GM21390 (cell line): ENCODE results near the gene RPS28.
A peak's percentile ranks its signal among the peaks of the same experiment; 100 is the strongest.
"Not testable (repeated sequence)": the region's sequence is repeated elsewhere in the genome, so short reads cannot be mapped to it uniquely, and the experiment has no call there.

ENCODE experiments used
- ATAC-seq: cut with Tn5 transposase; IDR thresholded peaks from one replicate; pipeline ENCODE4 v1.9.1; 2021; ENCODE audit not compliant: unreplicated experiment

Gene RPS28

DNA sequence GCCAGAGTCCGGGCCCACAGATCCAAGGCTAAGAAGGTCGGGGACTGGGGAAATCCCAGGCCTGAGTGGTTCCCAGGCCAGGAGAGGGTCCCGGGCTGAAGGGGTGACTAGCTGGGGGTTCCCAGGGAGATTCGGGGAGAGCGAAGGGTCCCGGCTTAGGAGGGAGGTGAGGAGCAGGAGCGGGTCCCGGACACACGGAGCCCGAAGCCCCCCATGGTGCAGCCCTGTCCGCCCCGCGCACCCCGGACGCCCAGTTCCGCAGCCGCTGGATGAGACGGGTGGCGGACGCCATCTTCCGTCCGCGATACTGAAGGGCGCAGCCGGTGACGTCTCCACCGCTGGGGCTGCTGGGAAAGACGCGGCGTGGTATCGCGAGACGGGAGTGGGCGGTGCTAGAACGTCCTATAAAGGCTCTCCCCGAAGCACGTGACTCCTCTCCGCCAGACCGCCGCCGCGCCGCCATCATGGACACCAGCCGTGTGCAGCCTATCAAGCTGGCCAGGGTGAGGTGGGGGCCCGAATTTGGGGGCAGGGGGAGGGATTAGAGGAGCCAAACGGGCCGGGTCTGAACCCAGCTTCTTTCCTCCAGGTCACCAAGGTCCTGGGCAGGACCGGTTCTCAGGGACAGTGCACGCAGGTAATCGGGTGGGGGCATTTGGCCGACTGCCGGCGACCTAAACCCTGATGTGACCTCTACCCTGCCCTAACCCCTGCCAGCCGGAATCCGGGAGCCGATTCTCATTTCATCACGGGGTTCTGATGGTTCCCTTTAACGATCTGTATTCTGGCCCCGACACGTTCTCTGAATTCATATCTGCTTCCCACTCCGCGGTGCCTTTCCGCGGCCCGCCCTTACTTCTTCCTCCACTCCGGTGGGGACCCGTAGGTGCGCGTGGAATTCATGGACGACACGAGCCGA lies at the start of gene RPS28, which contains the start of gene NDUFA7:
TSS of gene RPS28 (plus strand) at position 430 of the 919 bp plus-strand sequence. CDS start at position 465, 35 bp downstream.
TSS of gene NDUFA7 (minus strand) at position 309 of the 919 bp plus-strand sequence. CDS start at position 292, 17 bp downstream.
- ATAC-seq, result peak; percentile 86

DNA sequence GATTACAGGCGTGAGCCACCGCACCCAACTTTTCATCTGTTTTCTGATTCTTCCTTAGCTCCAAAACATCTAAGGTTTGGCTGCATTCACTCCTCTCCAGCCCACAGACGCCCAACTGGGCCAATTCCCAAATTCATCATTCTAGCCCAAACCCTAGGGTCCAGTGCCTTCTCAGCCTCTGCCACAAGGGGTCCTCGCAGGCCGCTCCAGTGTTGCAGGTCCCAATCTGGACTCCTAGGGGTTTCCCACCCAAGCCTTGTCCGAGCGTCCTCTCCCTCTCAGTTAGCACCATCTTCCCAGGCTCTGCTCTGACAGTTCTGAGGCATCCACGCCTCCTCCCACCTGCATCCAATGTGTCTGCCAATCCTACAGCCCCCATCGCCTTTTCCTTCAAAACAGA lies 44.8 kb upstream of the RPS28 start:
- not testable (repeated sequence) for ATAC-seq

DNA sequence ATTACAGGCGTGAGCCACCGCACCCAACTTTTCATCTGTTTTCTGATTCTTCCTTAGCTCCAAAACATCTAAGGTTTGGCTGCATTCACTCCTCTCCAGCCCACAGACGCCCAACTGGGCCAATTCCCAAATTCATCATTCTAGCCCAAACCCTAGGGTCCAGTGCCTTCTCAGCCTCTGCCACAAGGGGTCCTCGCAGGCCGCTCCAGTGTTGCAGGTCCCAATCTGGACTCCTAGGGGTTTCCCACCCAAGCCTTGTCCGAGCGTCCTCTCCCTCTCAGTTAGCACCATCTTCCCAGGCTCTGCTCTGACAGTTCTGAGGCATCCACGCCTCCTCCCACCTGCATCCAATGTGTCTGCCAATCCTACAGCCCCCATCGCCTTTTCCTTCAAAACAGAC lies 30.0 kb upstream of the RPS28 start:
- ATAC-seq, result not testable (repeated sequence)

DNA sequence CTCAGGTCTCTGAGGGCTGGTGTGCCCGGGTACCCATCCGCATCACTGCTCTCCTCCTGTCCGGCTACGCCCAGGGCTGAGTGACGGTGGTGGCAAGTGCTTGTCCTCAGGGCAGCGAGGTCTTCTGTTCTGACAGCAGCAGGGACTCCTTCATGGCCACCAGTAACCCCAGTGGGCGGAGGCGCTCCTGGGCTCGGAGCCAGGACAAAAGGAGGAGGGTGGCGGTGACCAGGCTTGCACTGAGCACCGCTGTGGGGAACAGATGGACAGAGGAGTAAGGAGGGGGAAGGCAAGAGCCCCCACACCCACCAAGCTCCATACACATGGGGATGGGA lies 19.0 kb upstream of the RPS28 start:
- no peak for ATAC-seq

DNA sequence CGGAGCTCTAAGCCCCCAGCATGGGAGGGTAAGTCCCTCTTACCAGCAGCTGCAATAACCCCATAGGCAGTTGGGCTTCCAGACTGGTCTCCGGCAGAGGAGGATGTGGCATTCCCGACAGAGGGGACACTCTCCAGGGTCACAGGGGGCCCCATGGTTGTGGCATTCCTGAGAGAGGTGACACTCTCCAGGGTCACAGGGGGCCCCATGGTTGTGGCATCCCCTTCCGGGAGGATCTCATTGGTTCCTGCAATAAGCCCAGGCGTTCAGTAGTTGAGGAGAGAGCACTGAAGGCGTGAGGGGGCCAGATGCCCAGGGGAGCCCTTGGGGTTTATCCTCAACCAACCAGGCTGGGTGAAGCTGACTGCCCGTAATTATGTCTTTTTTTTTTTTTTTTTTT lies 18.6 kb upstream of the RPS28 start:
- no peak for ATAC-seq

DNA sequence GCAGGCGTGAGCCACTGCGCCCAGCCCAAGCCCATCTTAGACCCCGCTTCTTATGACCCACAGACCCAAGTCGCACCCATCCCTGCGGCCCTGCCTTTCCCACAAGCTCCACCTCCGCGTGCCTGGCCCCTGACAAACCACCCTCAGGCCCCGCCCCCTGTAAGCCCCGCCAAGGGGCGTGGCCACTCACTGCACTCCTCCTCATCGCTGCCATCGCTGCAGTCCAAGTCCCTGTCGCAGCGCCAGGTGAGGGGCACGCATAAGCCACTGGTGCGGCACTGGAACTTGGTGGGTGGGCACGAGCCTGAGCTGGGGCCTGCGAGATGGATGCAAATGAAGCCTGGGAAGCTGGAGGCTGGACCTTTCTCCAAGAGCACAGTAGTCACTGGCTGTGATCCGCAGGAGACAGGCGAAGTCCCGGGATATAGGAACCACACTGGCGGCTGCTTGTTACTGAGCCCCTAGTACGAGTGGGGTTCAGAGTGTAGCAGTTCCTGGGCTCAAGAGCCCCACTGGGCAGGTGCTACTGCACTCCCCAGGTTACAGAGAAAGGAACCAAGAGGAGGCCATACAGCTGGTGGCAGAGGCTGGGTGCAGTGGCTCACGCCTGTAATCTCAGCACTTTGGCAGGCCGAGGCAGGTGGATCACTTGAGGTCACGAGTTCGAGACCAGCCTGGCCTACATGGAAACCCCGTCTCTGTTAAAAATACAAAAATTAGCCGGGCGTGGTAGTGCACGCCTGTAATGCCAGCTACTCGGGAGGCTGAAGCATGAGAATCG lies 16.3 kb upstream of the RPS28 start:
- ATAC-seq, result no peak

DNA sequence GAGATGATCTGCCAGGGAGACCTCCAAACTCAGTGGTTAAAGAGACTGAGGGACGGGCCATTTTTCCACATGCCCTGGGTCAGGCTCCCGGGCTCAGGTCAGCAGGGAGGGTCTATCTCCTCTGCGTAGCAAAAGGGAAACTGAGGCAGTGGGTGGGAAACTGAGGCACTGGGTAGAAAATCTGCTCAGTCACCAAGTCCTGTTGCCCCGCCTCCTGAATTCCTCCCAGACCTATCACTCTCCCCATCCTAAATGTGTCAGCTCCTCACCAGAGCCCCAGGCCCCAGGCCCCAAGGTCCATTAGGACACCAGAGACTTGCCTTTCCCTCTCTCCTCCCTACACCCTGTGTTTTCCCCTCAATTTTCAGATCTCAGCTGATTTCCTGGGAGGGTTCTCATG lies 15.5 kb upstream of the RPS28 start:
- no peak for ATAC-seq

DNA sequence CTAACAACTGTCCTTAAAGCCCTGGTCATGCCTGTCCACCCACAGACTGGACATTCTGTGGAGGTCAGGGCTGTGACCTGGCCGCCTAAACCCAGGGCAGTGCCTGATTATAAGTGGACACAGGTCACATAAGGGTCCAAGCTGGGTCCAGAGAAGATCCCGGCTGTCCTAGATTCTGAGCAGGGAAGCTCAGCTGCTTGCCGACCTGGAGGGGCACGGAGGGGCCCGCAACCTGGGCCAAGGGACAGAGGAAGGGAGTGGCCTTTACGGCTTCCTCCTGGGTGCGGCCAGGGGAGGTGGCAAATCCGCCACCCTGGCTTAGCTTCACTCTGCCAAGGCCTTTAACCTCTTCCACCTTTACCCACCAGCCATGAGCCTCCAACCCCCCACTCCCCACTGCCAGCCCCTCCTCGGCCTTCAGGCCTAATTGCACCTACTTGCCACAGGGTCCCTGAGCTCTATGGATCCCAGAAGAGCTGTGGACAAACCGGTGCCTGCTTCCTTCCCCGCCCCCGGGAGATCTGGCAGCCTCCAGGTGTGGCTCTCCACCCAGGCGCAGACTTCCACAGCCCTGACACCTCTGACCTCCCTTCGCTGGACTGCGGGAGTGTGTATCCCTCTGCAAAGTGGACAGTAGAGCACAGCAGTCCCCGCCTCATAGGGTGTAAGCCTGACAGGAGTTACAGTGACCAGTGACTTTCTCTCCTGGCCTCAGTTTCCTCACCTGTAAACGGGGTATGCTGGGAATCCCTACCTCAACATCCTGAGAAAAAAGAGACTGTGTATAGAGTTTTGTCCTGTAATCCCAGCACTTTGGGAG lies 14.9 kb upstream of the RPS28 start:
- no peak for ATAC-seq

DNA sequence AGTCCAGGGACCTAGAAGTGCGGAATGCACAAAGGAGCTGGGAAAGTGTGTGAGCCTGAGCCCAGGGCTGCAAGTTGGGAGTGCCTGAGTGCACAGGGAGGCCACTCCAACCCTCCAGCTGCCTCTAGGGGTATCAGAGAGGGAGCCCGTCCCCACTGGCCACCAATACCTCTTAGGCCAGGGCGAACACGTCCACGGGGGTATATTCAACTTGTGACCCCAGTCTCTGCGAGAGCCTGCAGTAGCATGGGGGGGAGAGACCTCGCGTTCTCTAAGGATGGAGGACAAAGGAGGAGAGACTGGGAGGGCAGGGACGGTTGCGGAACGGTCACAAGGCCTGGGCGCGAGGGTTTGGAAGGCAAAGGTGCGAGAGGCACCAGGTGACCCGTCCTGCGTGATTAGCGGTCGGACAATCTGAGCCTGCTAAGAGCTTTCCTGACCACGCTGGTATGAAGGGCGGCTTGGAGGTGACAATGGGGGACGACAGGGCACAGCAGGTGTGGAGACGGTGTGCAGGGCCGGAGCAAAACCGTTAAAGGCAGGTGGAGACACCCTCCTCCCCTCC lies 13.8 kb upstream of the RPS28 start:
- ATAC-seq, result peak; percentile 19

DNA sequence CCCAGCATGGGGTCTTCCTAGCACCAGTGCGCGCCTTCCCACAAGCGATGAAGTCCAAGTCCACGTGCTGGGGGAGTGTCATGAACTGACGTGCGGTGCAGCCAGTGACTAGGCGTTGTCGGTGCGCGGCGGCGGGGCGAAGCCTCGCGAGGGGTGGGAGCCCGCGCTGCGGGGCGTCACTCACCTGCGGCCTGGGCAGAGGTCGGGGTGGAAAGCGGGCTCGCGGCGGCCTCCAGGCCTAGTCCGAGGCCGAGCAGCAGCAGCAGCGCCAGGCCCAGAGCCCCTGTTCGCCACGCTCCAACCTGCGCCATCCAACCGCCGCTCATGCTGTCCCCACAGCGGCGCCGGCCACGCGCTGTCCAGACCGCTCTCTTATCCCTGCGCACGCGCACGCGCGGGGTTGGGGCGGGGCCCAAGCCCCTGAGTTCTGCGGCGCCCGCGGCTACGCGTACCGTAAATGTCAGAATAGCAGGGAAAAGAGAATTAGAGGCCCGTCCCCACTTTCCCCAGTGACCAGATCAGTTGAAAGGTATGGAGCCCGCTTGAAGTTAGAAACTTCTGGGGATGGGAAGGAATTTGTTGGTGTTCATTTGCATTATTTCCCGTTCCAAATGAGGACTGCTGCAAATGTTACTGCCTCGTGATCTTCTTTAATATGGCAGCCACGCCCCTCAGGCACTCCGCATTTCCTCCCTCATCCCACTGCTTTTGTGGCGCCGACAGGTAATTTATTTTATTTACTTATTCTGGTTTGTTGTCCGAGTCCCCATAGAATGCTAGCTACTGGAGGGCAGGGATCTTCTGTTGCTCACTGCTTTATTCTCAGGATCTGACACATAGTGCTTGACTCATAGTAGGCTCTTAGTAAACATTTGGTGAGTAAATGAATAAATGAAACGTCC lies 13.1 kb upstream of the RPS28 start, which contains the start of gene CD320:
TSS of gene CD320 (minus strand) at position 394 of the 902 bp plus-strand sequence. CDS start at position 326, 68 bp downstream.
- ATAC-seq, result peak; percentile 75

DNA sequence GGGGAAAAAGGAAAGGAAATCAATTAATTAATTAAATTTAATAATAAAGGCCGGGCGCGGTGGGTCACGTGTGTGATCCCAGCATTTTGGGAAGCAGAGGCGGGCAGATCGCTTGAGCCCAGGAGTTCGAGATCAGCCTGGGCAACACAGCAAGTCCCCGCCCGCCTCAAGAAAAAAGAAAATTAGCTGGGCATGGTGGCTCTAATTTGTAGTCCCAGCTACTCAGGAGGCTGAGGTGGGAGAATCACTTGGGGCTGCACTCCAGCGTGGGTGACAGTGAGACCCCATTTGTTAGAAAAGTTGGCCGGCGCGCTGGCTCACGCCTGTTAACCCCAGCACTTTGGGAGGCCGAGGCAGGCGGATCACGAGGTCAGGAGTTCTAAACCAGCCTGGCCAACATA lies 12.4 kb upstream of the RPS28 start:
- ATAC-seq, result no peak

DNA sequence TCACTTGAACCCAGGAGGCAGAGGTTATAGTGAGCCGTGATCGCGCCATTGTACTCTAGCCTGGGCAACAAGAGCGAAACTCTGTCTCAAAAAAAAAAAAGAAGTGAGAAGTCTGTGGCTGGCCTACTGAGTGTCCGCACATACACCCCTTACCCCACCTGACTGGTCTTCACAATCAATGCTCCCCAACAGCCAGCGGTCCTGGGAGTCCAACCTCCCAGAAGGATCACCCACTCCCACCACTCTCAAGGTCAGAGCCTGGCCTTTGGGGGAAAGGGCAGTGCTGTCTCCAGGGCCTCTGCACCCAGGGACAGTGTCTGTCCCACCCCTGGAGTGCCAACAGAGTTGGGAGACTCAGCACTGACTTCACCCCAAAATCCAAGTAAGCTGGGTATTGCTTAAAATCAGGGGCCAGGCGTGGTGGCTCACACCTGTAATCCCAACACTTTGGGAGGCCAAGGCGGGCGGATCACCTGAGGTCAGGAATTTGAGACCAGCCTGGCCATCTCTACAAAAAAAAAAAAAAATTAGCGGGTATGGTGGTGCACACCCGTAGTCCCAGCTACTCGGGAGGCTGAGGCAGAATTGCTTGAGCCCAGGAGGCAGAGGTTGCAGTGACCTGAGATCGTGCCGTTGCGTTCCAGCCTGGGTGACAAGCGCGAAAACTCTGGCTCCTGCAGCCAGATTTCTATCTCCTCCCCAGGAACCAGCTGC lies 10.8 kb upstream of the RPS28 start:
- ATAC-seq, result no peak

DNA sequence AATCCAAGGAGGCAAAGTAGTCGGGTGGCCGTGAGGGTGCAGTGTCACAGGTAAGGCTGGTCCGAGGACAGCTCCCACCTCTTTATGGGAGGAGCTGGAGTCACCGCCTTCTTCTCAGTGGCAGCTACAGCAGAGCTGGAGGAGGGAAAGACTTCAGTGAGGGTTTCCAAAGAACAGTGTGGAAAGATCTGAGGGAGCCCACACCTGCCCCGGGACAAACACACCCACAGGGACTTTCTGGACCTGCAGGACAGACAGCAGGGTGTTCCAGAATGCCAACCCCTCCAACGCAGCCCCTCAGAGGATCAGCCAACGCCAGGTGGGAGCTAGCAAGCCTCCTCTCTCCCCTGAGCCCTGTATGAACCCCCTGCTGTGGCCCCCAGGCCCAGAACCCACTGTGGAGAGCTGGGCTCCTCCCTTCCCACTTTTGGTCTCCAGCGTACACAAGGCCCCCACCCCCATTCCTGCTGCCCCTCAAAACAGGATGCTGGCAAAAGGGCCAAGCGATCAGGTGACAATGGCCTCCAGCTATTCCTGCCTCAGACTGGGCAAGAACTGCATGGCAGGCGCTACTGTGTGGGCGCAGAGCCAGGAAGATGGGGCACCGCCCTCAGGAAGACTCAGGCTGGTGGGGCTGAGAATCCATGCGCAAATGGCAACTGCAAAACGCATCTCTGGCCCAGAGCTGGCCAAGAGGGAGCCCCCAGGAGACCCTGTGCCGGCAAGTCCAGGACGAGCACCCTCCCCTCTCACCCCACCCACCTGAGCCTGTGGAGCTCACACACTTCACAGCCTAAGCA lies 9.6 kb upstream of the RPS28 start:
- ATAC-seq, result no peak

DNA sequence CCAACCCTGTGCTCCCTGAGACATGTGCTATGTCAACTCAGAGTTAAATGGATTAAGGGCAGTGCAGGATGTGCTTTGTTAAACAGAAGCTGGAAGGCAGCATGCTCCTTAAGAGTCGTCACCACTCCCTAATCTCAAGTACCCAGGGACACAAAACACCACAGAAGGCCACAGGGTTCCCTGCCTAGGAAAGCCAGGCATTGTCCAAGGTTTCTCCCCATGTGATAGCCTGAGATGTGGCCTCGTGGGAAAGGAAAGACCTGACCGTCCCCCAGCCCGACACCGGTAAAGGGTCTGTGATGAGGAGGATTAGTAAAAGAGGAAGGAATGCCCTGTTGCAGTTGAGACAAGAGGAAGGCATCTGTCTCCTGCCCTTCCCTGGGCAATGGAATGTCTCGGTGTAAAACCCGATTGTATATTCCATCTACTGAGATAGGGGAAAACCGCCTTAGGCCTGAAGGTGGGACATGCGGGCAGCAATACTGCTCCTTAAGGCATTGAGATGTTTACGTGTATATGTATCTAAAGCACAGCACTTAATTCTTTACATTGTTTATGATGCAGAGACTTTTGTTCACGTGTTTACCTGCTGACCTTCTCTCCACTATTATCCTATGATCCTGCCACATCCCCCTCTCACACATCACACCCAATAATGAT lies 6.2 kb upstream of the RPS28 start:
- not testable (repeated sequence) for ATAC-seq

DNA sequence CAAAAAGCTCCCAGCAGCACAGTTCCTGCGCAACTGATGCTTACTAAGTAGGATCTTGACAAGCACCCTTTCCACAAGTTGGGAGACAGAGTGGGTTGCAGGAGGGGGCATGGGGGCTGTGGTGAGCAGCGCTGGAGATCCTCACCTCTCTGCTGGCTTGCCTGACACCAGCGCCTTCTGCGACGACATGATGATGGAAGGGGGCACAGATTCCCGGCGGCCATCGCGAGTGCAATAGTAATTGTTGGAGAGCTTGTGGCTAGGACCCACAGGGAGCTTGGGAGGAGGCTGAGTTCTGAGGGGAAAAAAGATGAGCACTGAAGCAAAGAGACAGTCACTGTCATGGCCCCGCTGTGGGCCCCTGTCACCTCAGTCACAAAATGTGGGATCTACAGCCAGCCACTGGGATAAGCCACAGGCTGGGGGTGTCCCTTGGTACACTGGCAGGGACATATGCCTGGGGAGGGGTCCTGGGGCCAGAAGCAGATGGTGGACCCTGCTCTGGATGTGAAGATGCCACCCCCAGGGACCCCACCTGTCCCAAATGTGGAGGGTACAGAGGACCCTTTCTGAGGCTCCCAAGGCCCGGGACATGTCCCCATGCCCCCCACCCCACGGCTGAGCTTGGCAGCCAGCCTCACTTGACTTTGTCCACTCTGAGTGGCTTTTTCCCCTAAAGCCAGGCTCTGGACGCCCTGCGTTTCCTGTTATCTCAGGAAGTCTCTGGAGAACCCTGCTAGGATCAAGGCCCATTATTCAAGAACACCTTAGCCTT lies 4.8 kb upstream of the RPS28 start:
- ATAC-seq, result no peak

DNA sequence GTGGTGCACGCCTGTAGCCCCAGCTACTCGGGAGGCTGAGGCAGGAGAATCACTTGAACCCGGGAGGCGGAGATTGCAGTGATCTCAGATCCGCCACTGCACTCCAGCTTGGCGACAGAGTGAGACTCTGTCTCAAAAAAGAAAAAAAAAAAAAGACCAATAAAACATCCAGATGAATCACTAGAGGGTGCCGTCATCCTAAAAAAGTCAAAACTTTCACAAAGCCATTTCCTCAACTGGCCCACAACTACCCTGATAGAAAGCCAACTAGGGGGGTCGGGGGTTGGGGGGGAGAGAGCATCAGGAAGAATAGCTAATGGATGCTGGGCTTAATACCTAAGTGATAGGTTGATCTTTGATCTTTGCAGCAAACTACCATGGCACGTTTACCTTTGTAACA lies 2.5 kb upstream of the RPS28 start:
- not testable (repeated sequence) for ATAC-seq
